Vagina (tissue), 2 donors: Measurements from ENCODE around the gene TTC34. TPM values are rescaled to one million over a fixed set of nuclear protein-coding genes. Genes with fewer than 3 reads are reported as not detected.

Experiments used
- DNase-seq, 2 donors: peaks; one replicate each; pipeline ENCODE4 v3.0.0-alpha.2; 2017; ENCODE audit errors: extremely low spot score in 2 of 2
- H3K27ac ChIP-seq: fragments of 200-600 bp; sonication (generic); one replicate; pipeline ENCODE4 v1.5.1; 2019
- H3K27me3 ChIP-seq: fragments of 200-600 bp; sonication (generic); one replicate; pipeline ENCODE4 v1.5.1; 2019
- H3K36me3 ChIP-seq, 2 donors: fragments of 200-600 bp; sonication (generic); one replicate each; pipeline ENCODE4 v1.5.1; 2017 to 2019
- H3K4me1 ChIP-seq: fragments of 200-600 bp; sonication (generic); one replicate; pipeline ENCODE4 v1.5.1; 2019
- H3K4me3 ChIP-seq, 2 donors: fragments of 200-600 bp; sonication (generic); 1 replicate in 1 of 2; 2 replicates in 1 of 2; pipeline ENCODE4 v1.5.1; 2016 to 2019
- H3K9me3 ChIP-seq: fragments of 200-600 bp; sonication (generic); one replicate; pipeline ENCODE4 v1.5.1; 2019
- CTCF ChIP-seq, 3 experiments: fragments of 450-650 bp in 2 of 3; fragments of 200-600 bp in 1 of 3; sonication (generic) in 1 of 3; IDR thresholded peaks; one replicate each; pipeline ENCODE4 v1.5.1; 2017 to 2019; ENCODE audit warnings: antibody characterized with exemption in 3 of 3, mild to moderate bottlenecking in 2 of 3, moderate library complexity in 2 of 3
- POLR2A ChIP-seq, 2 donors: fragments of 450-650 bp; IDR thresholded peaks; one replicate each; pipeline ENCODE4 v1.6.1; 2017; ENCODE audit warnings: antibody characterized with exemption in 2 of 2, mild to moderate bottlenecking in 2 of 2, moderate library complexity in 2 of 2
- POLR2AphosphoS5 ChIP-seq, 2 donors: sonication (generic); formaldehyde crosslinking; IDR thresholded peaks; one replicate each; pipeline ENCODE4 v1.9.0; 2017; ENCODE audit warnings: antibody characterized with exemption in 2 of 2, mild to moderate bottlenecking in 2 of 2, low read depth in 1 of 2; ENCODE audit not compliant: insufficient read depth in 1 of 2
- intact Hi-C: fragments of 100-400 bp; cut with DNase I; formaldehyde crosslinking; loops from one replicate; pipeline ENCODE4 v1.15.1; 2023
- total RNA-seq: library from RNA; depleted of rRNA; stranded (reverse); fragments of >200 nt; gene quantifications from one replicate; pipeline ENCODE4 v1.2.3, GENCODE V29; 2016

Gene TTC34
- total RNA-seq, 1 donor from 2014 or later: under 0.01 TPM

- Histone ChIP-seq H3K27me3 (no peaks in the 10 kb centered on the region), H3K4me1 (no peaks in the 10 kb centered on the region), H3K27ac (no peak overlapping the region), H3K9me3 (no peaks in the 10 kb centered on the region), H3K4me3 (no peak overlapping the region), H3K36me3 (no peaks in the 10 kb centered on the region)
- TF ChIP-seq POLR2A (IDR thresholded peaks at IDR 0.05) (no peak), POLR2AphosphoS5 (IDR thresholded peaks at IDR 0.05; ENCODE audit: insufficient read depth in 1 of 2, low read depth in 1 of 2) (no peak), CTCF (IDR thresholded peaks at IDR 0.05) (no peak)
- no peak for DNase-seq
- intact Hi-C loops: no loop called here
Observed at GRCh38 chr1:2845869-2846268, 44.4 kb upstream of the TTC34 start.

- H3K27me3 ChIP-seq: no peaks in the 10 kb centered on the region
- TF ChIP-seq CTCF (IDR thresholded peaks at IDR 0.05) (no peak), POLR2A (IDR thresholded peaks at IDR 0.05) (no peak), POLR2AphosphoS5 (IDR thresholded peaks at IDR 0.05; ENCODE audit: insufficient read depth in 1 of 2, low read depth in 1 of 2) (no peak)
- DNase-seq: no peak
- H3K27ac ChIP-seq: no peak overlapping the region
- H3K36me3 ChIP-seq: no peaks in the 10 kb centered on the region
- no peaks in the 10 kb centered on the region for H3K4me1 ChIP-seq
- intact Hi-C loops: no loop called here
- no peak overlapping the region for H3K4me3 ChIP-seq
- no peaks in the 10 kb centered on the region for H3K9me3 ChIP-seq
Observed at GRCh38 chr1:2840036-2840809, 38.7 kb upstream of the TTC34 start.

GRCh38 chr1:2837823-2838222, 36.3 kb upstream of the TTC34 start:
- TF ChIP-seq POLR2AphosphoS5 (IDR thresholded peaks at IDR 0.05; ENCODE audit: insufficient read depth in 1 of 2, low read depth in 1 of 2): no peak
- no peak for TF ChIP-seq POLR2A (IDR thresholded peaks at IDR 0.05)
- TF ChIP-seq CTCF (IDR thresholded peaks at IDR 0.05): no peak
- Histone ChIP-seq H3K4me1 (no peaks in the 10 kb centered on the region), H3K27me3 (no peaks in the 10 kb centered on the region), H3K27ac (no peak overlapping the region), H3K4me3 (no peak overlapping the region), H3K9me3 (no peaks in the 10 kb centered on the region), H3K36me3 (no peaks in the 10 kb centered on the region)
- intact Hi-C loops: no loop called here
- DNase-seq: no peak

GRCh38 chr1:2837316-2837715, 35.8 kb upstream of the TTC34 start:
- H3K27me3 ChIP-seq: no peaks in the 10 kb centered on the region
- no peak for DNase-seq
- H3K36me3 ChIP-seq: no peaks in the 10 kb centered on the region
- H3K27ac ChIP-seq: no peak overlapping the region
- no peak for TF ChIP-seq POLR2A (IDR thresholded peaks at IDR 0.05)
- no peak for TF ChIP-seq CTCF (IDR thresholded peaks at IDR 0.05)
- TF ChIP-seq POLR2AphosphoS5 (IDR thresholded peaks at IDR 0.05; ENCODE audit: insufficient read depth in 1 of 2, low read depth in 1 of 2): no peak
- no peaks in the 10 kb centered on the region for H3K9me3 ChIP-seq
- intact Hi-C loops: no loop called here
- H3K4me3 ChIP-seq: no peak overlapping the region
- no peaks in the 10 kb centered on the region for H3K4me1 ChIP-seq

- Histone ChIP-seq H3K27ac (no peak overlapping the region), H3K4me3 (no peak overlapping the region), H3K27me3 (no peaks in the 10 kb centered on the region), H3K9me3 (no peaks in the 10 kb centered on the region), H3K36me3 (no peaks in the 10 kb centered on the region), H3K4me1 (no peaks in the 10 kb centered on the region)
- DNase-seq: no peak
- intact Hi-C loops: no loop called here
- TF ChIP-seq POLR2A (IDR thresholded peaks at IDR 0.05) (no peak), CTCF (IDR thresholded peaks at IDR 0.05) (no peak), POLR2AphosphoS5 (IDR thresholded peaks at IDR 0.05; ENCODE audit: insufficient read depth in 1 of 2, low read depth in 1 of 2) (no peak)
Observed at GRCh38 chr1:2836333-2836970, 35.0 kb upstream of the TTC34 start.
